ENCODE results near the gene SLC24A1.

DNA sequence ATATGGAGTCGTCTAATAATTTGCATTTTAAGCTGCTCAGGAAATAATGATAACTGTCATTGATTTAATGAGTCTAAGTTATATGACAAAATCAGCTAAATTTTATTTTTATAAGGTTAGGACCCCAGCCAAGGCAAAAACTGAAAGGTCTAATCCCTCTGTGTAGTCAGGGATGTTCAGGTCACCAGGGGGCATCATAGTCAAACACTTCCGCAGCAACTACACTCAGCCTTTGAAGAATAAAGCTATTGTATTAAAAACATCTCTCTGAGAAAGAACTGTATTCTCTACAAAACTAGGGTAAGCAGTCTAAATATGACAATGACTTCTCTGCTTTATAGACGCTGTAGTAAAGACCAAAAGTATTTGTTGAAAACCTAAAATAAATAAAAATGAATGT lies 25.8 kb upstream of the SLC24A1 start:
- peak in 3 of 12 donors; percentile 15 to 26 (median 21) for TF ChIP-seq CTCF (IDR thresholded peaks at IDR 0.05)
- TF ChIP-seq POLR2A (IDR thresholded peaks at IDR 0.05): no peak
